Body of pancreas (tissue), 4 donors: ENCODE data around the gene CDK5RAP1.

Source experiments
- CTCF ChIP-seq, 7 experiments: fragments of 450-650 bp in 4 of 7; fragments of 200-600 bp in 3 of 7; sonication (generic) in 3 of 7; IDR thresholded peaks; one replicate each; pipeline ENCODE4 v1.5.1; 2016 to 2019; ENCODE audit warnings: antibody characterized with exemption in 7 of 7
- POLR2A ChIP-seq, 3 donors: fragments of 450-650 bp; IDR thresholded peaks; one replicate each; pipeline ENCODE4 v1.6.1; 2016; ENCODE audit warnings: antibody characterized with exemption in 3 of 3, mild to moderate bottlenecking in 2 of 3

- TF ChIP-seq CTCF (IDR thresholded peaks at IDR 0.05): no peak
- no peak for TF ChIP-seq POLR2A (IDR thresholded peaks at IDR 0.05)
These were observed 5.9 kb upstream of the CDK5RAP1 start for GRCh38 chr20:33407251-33407650.
